ENCODE measurements around the gene LSAMP.

DNA sequence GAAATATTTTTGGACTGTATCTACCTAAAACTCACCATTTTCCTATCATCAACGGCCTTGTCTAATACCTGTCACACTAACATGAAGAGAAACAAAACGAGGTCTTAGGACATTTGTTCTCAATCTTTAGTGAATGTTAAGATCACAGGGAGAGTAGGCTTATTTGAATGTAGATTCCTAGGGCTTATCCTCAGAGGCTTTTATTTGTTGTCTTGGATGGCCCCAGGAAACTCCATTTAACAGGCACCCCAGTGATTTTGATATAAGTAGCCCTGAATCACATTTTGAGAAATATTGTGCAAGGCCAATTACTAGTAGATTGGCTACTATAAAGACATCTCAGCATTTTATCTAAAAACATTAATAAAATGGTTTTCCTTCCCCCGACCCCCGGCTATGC lies 454.6 kb downstream of the LSAMP start:
- TF ChIP-seq, protein P1, sequence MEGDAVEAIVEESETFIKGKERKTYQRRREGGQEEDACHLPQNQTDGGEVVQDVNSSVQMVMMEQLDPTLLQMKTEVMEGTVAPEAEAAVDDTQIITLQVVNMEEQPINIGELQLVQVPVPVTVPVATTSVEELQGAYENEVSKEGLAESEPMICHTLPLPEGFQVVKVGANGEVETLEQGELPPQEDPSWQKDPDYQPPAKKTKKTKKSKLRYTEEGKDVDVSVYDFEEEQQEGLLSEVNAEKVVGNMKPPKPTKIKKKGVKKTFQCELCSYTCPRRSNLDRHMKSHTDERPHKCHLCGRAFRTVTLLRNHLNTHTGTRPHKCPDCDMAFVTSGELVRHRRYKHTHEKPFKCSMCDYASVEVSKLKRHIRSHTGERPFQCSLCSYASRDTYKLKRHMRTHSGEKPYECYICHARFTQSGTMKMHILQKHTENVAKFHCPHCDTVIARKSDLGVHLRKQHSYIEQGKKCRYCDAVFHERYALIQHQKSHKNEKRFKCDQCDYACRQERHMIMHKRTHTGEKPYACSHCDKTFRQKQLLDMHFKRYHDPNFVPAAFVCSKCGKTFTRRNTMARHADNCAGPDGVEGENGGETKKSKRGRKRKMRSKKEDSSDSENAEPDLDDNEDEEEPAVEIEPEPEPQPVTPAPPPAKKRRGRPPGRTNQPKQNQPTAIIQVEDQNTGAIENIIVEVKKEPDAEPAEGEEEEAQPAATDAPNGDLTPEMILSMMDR (conservative IDR thresholded peaks at IDR 0.05): no peak
- TF ChIP-seq EZH2 (IDR thresholded peaks at IDR 0.05; ENCODE audit: low read depth): no peak

All from PC-9 (cell line).